IMR-90 (cell line): ENCODE data around the gene SYT3. TPM values are rescaled to one million over a fixed set of nuclear protein-coding genes. Genes with fewer than 3 reads are reported as not detected.

Source experiments
- ATAC-seq: fragments of 200-7000 bp; cut with Tn5 transposase; 2 replicates; pipeline ENCODE4 v1.9.1; 2020; ENCODE audit warnings: low read depth, mild to moderate bottlenecking, moderate library complexity
- BruUV-seq: library from RNA; stranded (reverse); fragments of 400-500 nt; replicated peaks from 2 replicates; lab custom pipeline; 2021; lab: Mats Ljungman, UMichigan
- CTCF ChIA-PET: fragments of 300-600 bp; formaldehyde crosslinking; extraction: SDS; loops from one replicate; lab custom pipeline; 2021; ENCODE audit warnings: antibody characterized with exemption; lab: Yijun Ruan, JAX
- POLR2A ChIA-PET: fragments of 300-600 bp; sonication (Branson Sonifier 250); formaldehyde crosslinking; loops from one replicate; lab custom pipeline; 2022; ENCODE audit warnings: antibody characterized with exemption; ENCODE audit not compliant: unreplicated experiment; lab: Charles Lee
- DNase-seq: peaks from one replicate; pipeline ENCODE4 v3.0.0; 2013
- H2AFZ ChIP-seq: replicated peaks from 2 replicates; pipeline ENCODE3; 2013; ENCODE audit warnings: low read length, mild to moderate bottlenecking; ENCODE audit not compliant: poor library complexity
- H2AK5ac ChIP-seq: 2 replicates; pipeline ENCODE4 v1.6.1; 2013; ENCODE audit warnings: low read depth, low read length, inconsistent platforms
- H2AK9ac ChIP-seq: replicated peaks from 2 replicates; pipeline ENCODE3; 2013; ENCODE audit warnings: mild to moderate bottlenecking, low read depth, low read length, moderate library complexity; ENCODE audit not compliant: poor library complexity
- H2BK120ac ChIP-seq: 2 replicates; pipeline ENCODE4 v1.6.1; 2013; ENCODE audit warnings: low read depth, low read length, inconsistent platforms
- H2BK15ac ChIP-seq: 3 replicates; pipeline ENCODE4 v1.6.1; 2013; ENCODE audit warnings: low read depth, low read length, inconsistent platforms
- H2BK20ac ChIP-seq: 2 replicates; pipeline ENCODE4 v1.6.1; 2013; ENCODE audit warnings: low read depth, mild to moderate bottlenecking, inconsistent platforms, low read length, moderate library complexity
- H2BK5ac ChIP-seq: 2 replicates; pipeline ENCODE4 v1.6.1; 2013; ENCODE audit warnings: mild to moderate bottlenecking, low read depth, low read length, inconsistent platforms; ENCODE audit not compliant: poor library complexity, severe bottlenecking
- H3K14ac ChIP-seq: replicated peaks from 2 replicates; pipeline ENCODE4 v1.6.1; 2013; ENCODE audit warnings: low read depth, low read length, inconsistent platforms
- H3K18ac ChIP-seq: 2 replicates; pipeline ENCODE4 v1.6.1; 2013; ENCODE audit warnings: low read depth, low read length, control low read depth
- H3K23ac ChIP-seq: 2 replicates; pipeline ENCODE4 v1.6.1; 2013; ENCODE audit warnings: low read depth, low read length, inconsistent platforms
- H3K27ac ChIP-seq: 2 replicates; pipeline ENCODE4 v1.5.1; 2013; ENCODE audit warnings: mild to moderate bottlenecking, control low read depth, low read length; ENCODE audit not compliant: insufficient read depth
- H3K27me3 ChIP-seq: 2 replicates; pipeline ENCODE4 v1.6.1; 2013; ENCODE audit warnings: low read length; ENCODE audit not compliant: control insufficient read depth, insufficient read depth
- H3K36me3 ChIP-seq: 2 replicates; pipeline ENCODE4 v1.6.1; 2013; ENCODE audit warnings: low read length, mixed read lengths; ENCODE audit not compliant: control insufficient read depth, insufficient read depth
- H3K4ac ChIP-seq: 2 replicates; pipeline ENCODE4 v1.6.1; 2013; ENCODE audit warnings: low read depth, low read length, inconsistent platforms
- H3K4me1 ChIP-seq: 2 replicates; pipeline ENCODE4 v1.6.1; 2013; ENCODE audit warnings: low read length, mixed read lengths; ENCODE audit not compliant: control insufficient read depth, insufficient read depth
- H3K4me2 ChIP-seq: 2 replicates; pipeline ENCODE4 v1.6.1; 2013; ENCODE audit warnings: low read depth, mild to moderate bottlenecking, control low read depth, low read length, moderate library complexity
- H3K4me3 ChIP-seq: 2 replicates; pipeline ENCODE4 v1.5.1; 2013; ENCODE audit warnings: low read depth, mild to moderate bottlenecking, control low read depth, low read length, moderate library complexity; ENCODE audit not compliant: insufficient read depth
- H3K56ac ChIP-seq: 2 replicates; pipeline ENCODE4 v1.6.1; 2013; ENCODE audit warnings: low read length, inconsistent platforms; ENCODE audit not compliant: insufficient read depth; ENCODE audit errors: extremely low read depth
- H3K79me1 ChIP-seq, 2 experiments: 2 replicates each; pipeline ENCODE4 v1.6.1; 2013; ENCODE audit warnings: low read length in 2 of 2, inconsistent platforms in 1 of 2, low read depth in 1 of 2
- H3K9ac ChIP-seq: 2 replicates; pipeline ENCODE4 v1.6.1; 2013; ENCODE audit warnings: low read depth, low read length, control low read depth
- H3K9me1 ChIP-seq: 2 replicates; pipeline ENCODE4 v1.6.1; 2013; ENCODE audit warnings: low read length, inconsistent platforms; ENCODE audit not compliant: insufficient read depth
- H3K9me3 ChIP-seq: 2 replicates; pipeline ENCODE4 v1.6.1; 2013; ENCODE audit warnings: low read length; ENCODE audit not compliant: control insufficient read depth, insufficient read depth
- H4K20me1 ChIP-seq: 2 replicates; pipeline ENCODE4 v1.6.1; 2013; ENCODE audit warnings: low read length, inconsistent platforms; ENCODE audit not compliant: insufficient read depth
- H4K5ac ChIP-seq: 2 replicates; pipeline ENCODE4 v1.6.1; 2013; ENCODE audit warnings: mild to moderate bottlenecking, low read depth, low read length, control low read depth
- H4K8ac ChIP-seq, 2 experiments: 2 replicates each; pipeline ENCODE4 v1.6.1; 2013; ENCODE audit warnings: low read depth in 2 of 2, low read length in 2 of 2, control low read depth in 1 of 2, inconsistent platforms in 1 of 2
- H4K91ac ChIP-seq: 2 replicates; pipeline ENCODE4 v1.6.1; 2013; ENCODE audit warnings: low read depth, low read length, inconsistent platforms; ENCODE audit not compliant: insufficient read depth
- BHLHE40 ChIP-seq: fragments of 150-350 bp; IDR thresholded peaks from 2 replicates; pipeline ENCODE4 v1.6.1; 2016; ENCODE audit warnings: mild to moderate bottlenecking, low read depth, low read length
- CEBPB ChIP-seq: IDR thresholded peaks from 2 replicates; pipeline ENCODE4 v1.6.1; 2012; ENCODE audit warnings: low read depth, low read length, improper control_type of control experiment
- CHD1 ChIP-seq: IDR thresholded peaks from 2 replicates; pipeline ENCODE4 v1.6.1; 2012; ENCODE audit warnings: low read depth, low read length, improper control_type of control experiment
- FOS ChIP-seq: fragments of 150-350 bp; IDR thresholded peaks from 2 replicates; pipeline ENCODE4 v1.6.1; 2016; ENCODE audit warnings: low read depth, low read length
- MAFK ChIP-seq: IDR thresholded peaks from 2 replicates; pipeline ENCODE4 v1.6.1; 2012; ENCODE audit warnings: low read depth, low read length, improper control_type of control experiment
- MXI1 ChIP-seq: IDR thresholded peaks from 2 replicates; pipeline ENCODE4 v1.6.1; 2012; ENCODE audit warnings: low read depth, mild to moderate bottlenecking, low read length, moderate library complexity, borderline replicate concordance
- NFE2L2 ChIP-seq: fragments of 150-350 bp; IDR thresholded peaks from 2 replicates; pipeline ENCODE4 v1.6.1; 2016; ENCODE audit warnings: low read depth, mild to moderate bottlenecking, low read length
- POLR2A ChIP-seq: IDR thresholded peaks from 2 replicates; pipeline ENCODE4 v1.6.1; 2012; ENCODE audit warnings: mild to moderate bottlenecking, low read depth, low read length
- RAD21 ChIP-seq: IDR thresholded peaks from 2 replicates; pipeline ENCODE4 v1.6.1; 2012; ENCODE audit warnings: low read length, improper control_type of control experiment
- SMC3 ChIP-seq: fragments of 150-350 bp; IDR thresholded peaks from 2 replicates; pipeline ENCODE4 v1.6.1; 2016; ENCODE audit warnings: low read depth, mild to moderate bottlenecking, antibody characterized with exemption, low read length, moderate library complexity
- WGBS, 2 experiments: methylation state at CpG; one replicate each; pipeline versions ENCODE4 v1.1.5 to v1.1.7; 2013; ENCODE audit warnings: missing lambda C conversion rate in 2 of 2; ENCODE audit not compliant: insufficient read length in 1 of 2; ENCODE audit errors: extremely low coverage in 2 of 2; 5-methylcytosine and 5-hydroxymethylcytosine counted together
- dilution Hi-C: fragments of 300-500 bp; cut with HindIII; formaldehyde crosslinking; loops from one replicate; pipeline ENCODE4 v1.14.3; 2018; ENCODE audit warnings: low sequenced_read_pairs; ENCODE audit not compliant: unreplicated experiment
- in situ Hi-C: fragments of 300-500 bp; cut with MboI; formaldehyde crosslinking; loops from 3 replicates; pipeline ENCODE4 v1.14.3; 2019; ENCODE audit warnings: low sequenced_read_pairs, inconsistent platforms, mixed read lengths
- intact Hi-C: fragments of 100-400 bp; cut with micrococcal nuclease; formaldehyde crosslinking; loops from 2 replicates; pipeline ENCODE4 v1.10.0; 2022
- polyA plus RNA-seq, 3 experiments: library from polyadenylated mRNA; depleted of rRNA; stranded (reverse); fragments of >200 nt; gene quantifications; 2 replicates each; pipeline ENCODE4 v1.2.3, GENCODE V29; 2012; ENCODE audit warnings: low replicate concordance in 1 of 3
- total RNA-seq: library from RNA; depleted of rRNA; stranded (reverse); fragments of >200 nt; gene quantifications from 2 replicates; pipeline ENCODE4 v1.2.3, GENCODE V29; 2012
- TF ChIP-seq, protein P1 (sequence below): fragments of 150-350 bp; IDR thresholded peaks from 2 replicates; pipeline ENCODE4 v1.6.1; 2017; ENCODE audit warnings: mild to moderate bottlenecking, antibody characterized with exemption, low read length, low read depth

SYT3 gene
- total and polyA plus RNA-seq, 2 of the 4 experiments (the other 2 are of a cell fraction), result 0.05 TPM; not detected in 1

DNA sequence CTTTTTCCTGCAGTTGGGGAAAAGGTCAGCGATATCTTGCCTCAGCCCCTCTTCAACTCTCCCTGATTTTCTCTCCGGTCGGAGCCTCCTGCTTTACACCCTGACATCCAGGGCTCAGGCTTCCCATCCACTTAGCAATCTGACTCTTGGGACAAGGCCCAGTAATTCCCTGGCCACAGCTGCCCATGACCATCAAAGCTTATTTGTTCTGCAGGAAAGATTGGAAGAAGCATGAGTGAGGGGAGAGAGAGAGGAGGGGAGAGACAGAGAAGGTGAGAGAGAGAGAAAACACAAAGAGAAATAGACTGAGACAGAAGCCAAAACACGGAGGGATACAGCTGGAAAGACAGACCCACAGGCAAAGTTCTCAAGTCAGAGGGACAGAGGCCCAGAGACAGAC is 13.7 kb downstream of the SYT3 start:
- H3K27me3 ChIP-seq, result no peaks in the 10 kb centered on the region
- DNase-seq, result no peak
- H2AK5ac ChIP-seq, result no peak overlapping the region
- H3K23ac ChIP-seq, result no peak overlapping the region
- no peaks in the 10 kb centered on the region for H3K9me1 ChIP-seq
- CTCF ChIA-PET, result no interaction called here
- no peak overlapping the region for H3K56ac ChIP-seq
- H2AK9ac ChIP-seq, result no peak overlapping the region
- BruUV-seq, result no TSS peak
- no peak overlapping the region for H3K4me2 ChIP-seq
- TF ChIP-seq BHLHE40 (no peak), FOS (no peak), RAD21 (no peak), MAFK (no peak), MXI1 (no peak), CHD1 (no peak), POLR2A (no peak), SMC3 (no peak), NFE2L2 (no peak), CEBPB (no peak)
- TF ChIP-seq, protein P1, sequence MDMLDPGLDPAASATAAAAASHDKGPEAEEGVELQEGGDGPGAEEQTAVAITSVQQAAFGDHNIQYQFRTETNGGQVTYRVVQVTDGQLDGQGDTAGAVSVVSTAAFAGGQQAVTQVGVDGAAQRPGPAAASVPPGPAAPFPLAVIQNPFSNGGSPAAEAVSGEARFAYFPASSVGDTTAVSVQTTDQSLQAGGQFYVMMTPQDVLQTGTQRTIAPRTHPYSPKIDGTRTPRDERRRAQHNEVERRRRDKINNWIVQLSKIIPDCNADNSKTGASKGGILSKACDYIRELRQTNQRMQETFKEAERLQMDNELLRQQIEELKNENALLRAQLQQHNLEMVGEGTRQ, result no peak
- no peak overlapping the region for H3K9ac ChIP-seq
- H2BK5ac ChIP-seq, result no peak overlapping the region
- no peak overlapping the region for H4K5ac ChIP-seq
- no peaks in the 10 kb centered on the region for H3K79me1 ChIP-seq
- in situ Hi-C loops, result no loop called here
- H3K9me3 ChIP-seq, result no peaks in the 10 kb centered on the region
- POLR2A ChIA-PET, result no interaction called here
- H3K18ac ChIP-seq, result no peak overlapping the region
- H2BK20ac ChIP-seq, result no peak overlapping the region
- H2AFZ ChIP-seq, result no peak overlapping the region
- H4K91ac ChIP-seq, result no peak overlapping the region
- no peak overlapping the region for H3K4ac ChIP-seq
- no peak overlapping the region for H2BK15ac ChIP-seq
- dilution Hi-C loops, result no loop called here
- no peak for ATAC-seq
- no peaks in the 10 kb centered on the region for H4K20me1 ChIP-seq
- WGBS, 2 experiments, result no CpG with 5 or more reads among the region's 4 CpGs
- no peaks in the 10 kb centered on the region for H3K4me1 ChIP-seq
- no peaks in the 10 kb centered on the region for H3K36me3 ChIP-seq
- H3K27ac ChIP-seq, result no peak overlapping the region
- intact Hi-C loops, result no loop called here
- no peak overlapping the region for H2BK120ac ChIP-seq
- H4K8ac ChIP-seq, result no peak overlapping the region
- H3K14ac ChIP-seq, result no peak overlapping the region
- no peak overlapping the region for H3K4me3 ChIP-seq
